HCT116 (cell line): Measurements from ENCODE around the gene SUSD4. TPM values are rescaled to one million over a fixed set of nuclear protein-coding genes. Genes with fewer than 3 reads are reported as not detected.

ENCODE experiments used
- ATAC-seq: fragments of 200-7000 bp; cut with Tn5 transposase; 2 replicates; pipeline ENCODE4 v1.9.1; 2020; ENCODE audit warnings: mild to moderate bottlenecking, moderate library complexity
- BruUV-seq: library from RNA; stranded (reverse); fragments of 400-500 nt; replicated peaks from 2 replicates; lab custom pipeline; 2021; lab: Mats Ljungman, UMichigan
- CTCF ChIA-PET: fragments of 300-600 bp; sonication (Branson Sonifier 250); formaldehyde crosslinking; loops from one replicate; lab custom pipeline; 2021; ENCODE audit warnings: antibody characterized with exemption; lab: Charles Lee
- POLR2A ChIA-PET: fragments of 300-600, 350-600 bp; sonication (Branson Sonifier 250); formaldehyde crosslinking; loops from one replicate; lab custom pipeline; 2021; ENCODE audit warnings: antibody characterized with exemption; lab: Charles Lee
- RAD21 ChIA-PET, 2 experiments: fragments of 300-600 bp; sonication (Branson Sonifier 250); formaldehyde crosslinking; loops; one replicate each; lab custom pipeline; 2023; ENCODE audit warnings: low total read pairs in 2 of 2; ENCODE audit not compliant: uncharacterized antibody in 2 of 2, unreplicated experiment in 2 of 2, low non-redundant PET in 1 of 2; lab: Charles Lee
- DNase-seq: peaks from one replicate; pipeline ENCODE4 v3.0.0-alpha.2; 2010; ENCODE audit warnings: low read depth, low spot score
- H2AFZ ChIP-seq: fragments of 200-600 bp; shearing (Covaris generic), sonication (generic); 2 replicates; pipeline ENCODE4 v1.6.1; 2017; ENCODE audit warnings: low read depth, mixed run types, mixed read lengths, antibody characterized with exemption, low read length; ENCODE audit not compliant: poor library complexity, severe bottlenecking
- H3K27ac ChIP-seq: 2 replicates; pipeline ENCODE4 v1.5.1; 2012; ENCODE audit warnings: low read depth, low read length
- H3K27me3 ChIP-seq: fragments of 200-600 bp; sonication (generic); 2 replicates; pipeline ENCODE4 v1.6.1; 2016; ENCODE audit warnings: mixed run types, low read length, mixed read lengths; ENCODE audit not compliant: insufficient read depth
- H3K36me3 ChIP-seq, 2 experiments: fragments of 200-500 bp in 1 of 2; fragments of 200-600 bp in 1 of 2; sonication (Bioruptor generic) in 1 of 2; sonication (generic) in 1 of 2; 2 replicates each; pipeline versions ENCODE4 v1.5.1 to v1.6.1; 2014 to 2016; ENCODE audit warnings: low read length in 2 of 2, inconsistent platforms in 1 of 2, mixed read lengths in 1 of 2, mixed run types in 1 of 2; ENCODE audit not compliant: insufficient read depth in 2 of 2, control insufficient read depth in 1 of 2
- H3K4me1 ChIP-seq, 2 experiments: fragments of 200-600 bp in 1 of 2; sonication (generic) in 1 of 2; 2 replicates each; pipeline versions ENCODE4 v1.5.1 to v1.6.1; 2012 to 2017; ENCODE audit warnings: low read length in 2 of 2, inconsistent platforms in 1 of 2, mild to moderate bottlenecking in 1 of 2, mixed read lengths in 1 of 2, mixed run types in 1 of 2, moderate library complexity in 1 of 2; ENCODE audit not compliant: insufficient read depth in 2 of 2, control insufficient read depth in 1 of 2
- H3K4me2 ChIP-seq: fragments of 200-600 bp; sonication (generic); 2 replicates; pipeline ENCODE4 v1.6.1; 2017; ENCODE audit warnings: mixed run types, low read length, mixed read lengths
- H3K4me3 ChIP-seq, 2 experiments: fragments of 200-600 bp in 1 of 2; sonication (generic) in 1 of 2; replicated peaks in 1 of 2; 2 replicates each; pipeline ENCODE4 v1.5.1; 2011 to 2016; ENCODE audit warnings: low read length in 2 of 2, control low read depth in 1 of 2, low read depth in 1 of 2, mild to moderate bottlenecking in 1 of 2, mixed read lengths in 1 of 2, mixed run types in 1 of 2
- H3K79me2 ChIP-seq: fragments of 200-600 bp; sonication (generic); 2 replicates; pipeline ENCODE4 v1.6.1; 2017; ENCODE audit warnings: mild to moderate bottlenecking, mixed run types, low read length, moderate library complexity, mixed read lengths; ENCODE audit not compliant: insufficient read depth
- H3K9ac ChIP-seq: fragments of 200-600 bp; sonication (generic); 2 replicates; pipeline ENCODE4 v1.6.1; 2016; ENCODE audit warnings: low read length, mixed read lengths
- H3K9me2 ChIP-seq: fragments of 200-600 bp; sonication (generic), shearing (Covaris generic); 2 replicates; pipeline ENCODE4 v1.6.1; 2017; ENCODE audit warnings: mixed run types, mild to moderate bottlenecking, moderate library complexity; ENCODE audit not compliant: insufficient read depth
- H3K9me3 ChIP-seq, 2 experiments: fragments of 200-500 bp in 1 of 2; fragments of 200-600 bp in 1 of 2; sonication (Bioruptor generic) in 1 of 2; sonication (generic) in 1 of 2; 2 replicates each; pipeline ENCODE4 v1.6.1; 2014 to 2017; ENCODE audit warnings: low read length in 2 of 2, mixed read lengths in 2 of 2, inconsistent platforms in 1 of 2, low read depth in 1 of 2, mild to moderate bottlenecking in 1 of 2, mixed run types in 1 of 2, moderate library complexity in 1 of 2; ENCODE audit not compliant: control insufficient read depth in 1 of 2, insufficient read depth in 1 of 2
- H4K20me1 ChIP-seq: fragments of 200-600 bp; sonication (generic), shearing (Covaris generic); 2 replicates; pipeline ENCODE4 v1.6.1; 2017; ENCODE audit warnings: mixed run types, mild to moderate bottlenecking, moderate library complexity; ENCODE audit not compliant: insufficient read depth
- CBX3 ChIP-seq: IDR thresholded peaks from 2 replicates; pipeline ENCODE4 v1.6.1; 2012; ENCODE audit warnings: low read depth
- CEBPB ChIP-seq: IDR thresholded peaks from 2 replicates; pipeline ENCODE4 v1.6.1; 2012; ENCODE audit warnings: low read depth
- ELF1 ChIP-seq: IDR thresholded peaks from 2 replicates; pipeline ENCODE4 v1.6.1; 2012; ENCODE audit warnings: low read depth, borderline replicate concordance
- EZH2 ChIP-seq: fragments of 200-600 bp; sonication (generic); IDR thresholded peaks from 2 replicates; pipeline ENCODE4 v1.6.1; 2017; ENCODE audit warnings: antibody characterized with exemption, mixed run types
- JUND ChIP-seq: IDR thresholded peaks from 2 replicates; pipeline ENCODE4 v1.6.1; 2012
- POLR2AphosphoS5 ChIP-seq: IDR thresholded peaks from 2 replicates; pipeline ENCODE4 v1.6.1; 2011; ENCODE audit warnings: mild to moderate bottlenecking, low read depth, low read length, moderate library complexity
- RAD21 ChIP-seq: IDR thresholded peaks from 2 replicates; pipeline ENCODE4 v1.6.1; 2012; ENCODE audit warnings: low read depth, mild to moderate bottlenecking
- SP1 ChIP-seq: IDR thresholded peaks from 2 replicates; pipeline ENCODE4 v1.6.1; 2012; ENCODE audit warnings: low read depth
- SRF ChIP-seq: IDR thresholded peaks from 2 replicates; pipeline ENCODE4 v1.6.1; 2012; ENCODE audit warnings: low read depth
- ZNF274 ChIP-seq: fragments of 200-500 bp; sonication (Bioruptor generic); IDR thresholded peaks from 2 replicates; pipeline ENCODE4 v1.6.1; 2014; ENCODE audit warnings: mild to moderate bottlenecking, low read depth, low read length, inconsistent platforms
- intact Hi-C: fragments of 100-400 bp; cut with micrococcal nuclease; formaldehyde crosslinking; loops from 2 replicates; pipeline ENCODE4 v1.10.0; 2022
- total RNA-seq: library from RNA; stranded (reverse); gene quantifications from one replicate; pipeline ENCODE4 v1.2.1, GENCODE V29; 2021; ENCODE audit not compliant: unreplicated experiment
- TF ChIP-seq, protein P1 (sequence below): IDR thresholded peaks from 2 replicates; pipeline ENCODE4 v1.6.1; 2012
- TF ChIP-seq, protein P2 (sequence below): IDR thresholded peaks from 2 replicates; pipeline ENCODE4 v1.6.1; 2012; ENCODE audit warnings: low read depth
- TF ChIP-seq, protein P3 (sequence below), 3 experiments: fragments of 200-600 bp in 1 of 3; sonication (generic) in 1 of 3; IDR thresholded peaks in 2 of 3; conservative IDR thresholded peaks in 1 of 3; 2 replicates each; pipeline ENCODE4 v1.5.1; 2012 to 2017; ENCODE audit warnings: low read depth in 2 of 3, low read length in 2 of 3, antibody characterized with exemption in 1 of 3, borderline replicate concordance in 1 of 3, control low read depth in 1 of 3, mild to moderate bottlenecking in 1 of 3, mixed read lengths in 1 of 3, mixed run types in 1 of 3, moderate library complexity in 1 of 3; ENCODE audit not compliant: insufficient read depth in 1 of 3

SUSD4 gene
- total RNA-seq, 1 experiment from 2014 or later, result 0.59 TPM

DNA sequence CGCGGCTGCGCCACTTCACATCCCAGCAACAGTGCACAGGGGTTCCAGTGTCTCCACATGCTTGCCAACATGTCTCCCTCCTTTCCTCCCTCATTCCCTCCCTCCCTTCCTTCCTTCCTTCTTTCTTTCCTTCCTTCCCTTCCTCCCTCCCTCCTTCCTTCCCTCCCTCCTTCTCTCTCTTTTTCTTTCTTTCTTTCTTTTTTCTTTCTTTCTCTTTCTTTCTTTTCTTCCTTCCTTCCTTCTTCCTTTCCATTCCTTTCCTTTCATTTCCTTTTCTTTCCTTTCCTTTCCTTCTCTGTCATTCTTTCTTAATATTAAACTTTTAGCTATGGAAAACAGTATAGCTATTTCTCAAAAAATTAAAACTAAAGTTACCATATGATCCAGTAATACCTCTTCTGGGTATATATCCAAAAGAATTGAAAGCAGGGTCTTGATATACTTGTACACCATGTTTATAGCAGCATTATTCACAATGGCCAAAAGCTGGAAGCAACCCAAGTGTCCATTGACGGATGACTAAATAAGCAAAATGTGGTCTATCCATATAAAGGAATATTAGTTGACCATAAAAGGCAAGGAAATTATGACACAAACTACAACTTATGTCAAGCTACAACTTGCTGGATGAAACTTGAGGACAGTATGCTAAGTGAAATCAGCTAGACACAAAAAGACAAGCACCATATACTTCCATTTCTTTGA lies 165.9 kb downstream of the SUSD4 start:
- ATAC-seq (no peak), DNase-seq (no peak)
- H3K9me3 ChIP-seq, result no peaks in the 10 kb centered on the region
- ChIA-PET RAD21 (no interaction called here), CTCF (interaction anchor here (1.2 kb wide), 1 partner anchor 485 kb away, joined by 3 read pairs; no protein-coding TSS in a partner anchor), POLR2A (no interaction called here)
- H4K20me1 ChIP-seq, result no peaks in the 10 kb centered on the region
- H3K4me2 ChIP-seq, result no peak overlapping the region
- H3K79me2 ChIP-seq, result no peaks in the 10 kb centered on the region
- TF ChIP-seq RAD21 (no peak), SRF (no peak), CEBPB (no peak), ZNF274 (no peak), CBX3 (no peak), JUND (no peak), SP1 (no peak), EZH2 (no peak), POLR2AphosphoS5 (no peak), ELF1 (no peak)
- TF ChIP-seq, protein P1, sequence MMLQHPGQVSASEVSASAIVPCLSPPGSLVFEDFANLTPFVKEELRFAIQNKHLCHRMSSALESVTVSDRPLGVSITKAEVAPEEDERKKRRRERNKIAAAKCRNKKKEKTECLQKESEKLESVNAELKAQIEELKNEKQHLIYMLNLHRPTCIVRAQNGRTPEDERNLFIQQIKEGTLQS, result no peak
- TF ChIP-seq, protein P2, sequence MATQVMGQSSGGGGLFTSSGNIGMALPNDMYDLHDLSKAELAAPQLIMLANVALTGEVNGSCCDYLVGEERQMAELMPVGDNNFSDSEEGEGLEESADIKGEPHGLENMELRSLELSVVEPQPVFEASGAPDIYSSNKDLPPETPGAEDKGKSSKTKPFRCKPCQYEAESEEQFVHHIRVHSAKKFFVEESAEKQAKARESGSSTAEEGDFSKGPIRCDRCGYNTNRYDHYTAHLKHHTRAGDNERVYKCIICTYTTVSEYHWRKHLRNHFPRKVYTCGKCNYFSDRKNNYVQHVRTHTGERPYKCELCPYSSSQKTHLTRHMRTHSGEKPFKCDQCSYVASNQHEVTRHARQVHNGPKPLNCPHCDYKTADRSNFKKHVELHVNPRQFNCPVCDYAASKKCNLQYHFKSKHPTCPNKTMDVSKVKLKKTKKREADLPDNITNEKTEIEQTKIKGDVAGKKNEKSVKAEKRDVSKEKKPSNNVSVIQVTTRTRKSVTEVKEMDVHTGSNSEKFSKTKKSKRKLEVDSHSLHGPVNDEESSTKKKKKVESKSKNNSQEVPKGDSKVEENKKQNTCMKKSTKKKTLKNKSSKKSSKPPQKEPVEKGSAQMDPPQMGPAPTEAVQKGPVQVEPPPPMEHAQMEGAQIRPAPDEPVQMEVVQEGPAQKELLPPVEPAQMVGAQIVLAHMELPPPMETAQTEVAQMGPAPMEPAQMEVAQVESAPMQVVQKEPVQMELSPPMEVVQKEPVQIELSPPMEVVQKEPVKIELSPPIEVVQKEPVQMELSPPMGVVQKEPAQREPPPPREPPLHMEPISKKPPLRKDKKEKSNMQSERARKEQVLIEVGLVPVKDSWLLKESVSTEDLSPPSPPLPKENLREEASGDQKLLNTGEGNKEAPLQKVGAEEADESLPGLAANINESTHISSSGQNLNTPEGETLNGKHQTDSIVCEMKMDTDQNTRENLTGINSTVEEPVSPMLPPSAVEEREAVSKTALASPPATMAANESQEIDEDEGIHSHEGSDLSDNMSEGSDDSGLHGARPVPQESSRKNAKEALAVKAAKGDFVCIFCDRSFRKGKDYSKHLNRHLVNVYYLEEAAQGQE, result no peak
- TF ChIP-seq, protein P3, sequence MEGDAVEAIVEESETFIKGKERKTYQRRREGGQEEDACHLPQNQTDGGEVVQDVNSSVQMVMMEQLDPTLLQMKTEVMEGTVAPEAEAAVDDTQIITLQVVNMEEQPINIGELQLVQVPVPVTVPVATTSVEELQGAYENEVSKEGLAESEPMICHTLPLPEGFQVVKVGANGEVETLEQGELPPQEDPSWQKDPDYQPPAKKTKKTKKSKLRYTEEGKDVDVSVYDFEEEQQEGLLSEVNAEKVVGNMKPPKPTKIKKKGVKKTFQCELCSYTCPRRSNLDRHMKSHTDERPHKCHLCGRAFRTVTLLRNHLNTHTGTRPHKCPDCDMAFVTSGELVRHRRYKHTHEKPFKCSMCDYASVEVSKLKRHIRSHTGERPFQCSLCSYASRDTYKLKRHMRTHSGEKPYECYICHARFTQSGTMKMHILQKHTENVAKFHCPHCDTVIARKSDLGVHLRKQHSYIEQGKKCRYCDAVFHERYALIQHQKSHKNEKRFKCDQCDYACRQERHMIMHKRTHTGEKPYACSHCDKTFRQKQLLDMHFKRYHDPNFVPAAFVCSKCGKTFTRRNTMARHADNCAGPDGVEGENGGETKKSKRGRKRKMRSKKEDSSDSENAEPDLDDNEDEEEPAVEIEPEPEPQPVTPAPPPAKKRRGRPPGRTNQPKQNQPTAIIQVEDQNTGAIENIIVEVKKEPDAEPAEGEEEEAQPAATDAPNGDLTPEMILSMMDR (IDR thresholded peaks at IDR 0.05 in 2 of 3, conservative IDR thresholded peaks at IDR 0.05 in 1 of 3; ENCODE audit: borderline replicate concordance in 1 of 3, insufficient read depth in 1 of 3, low read depth in 2 of 3, low read length in 2 of 3), result no peak
- BruUV-seq, result no TSS peak
- H3K4me1 ChIP-seq, result no peaks in the 10 kb centered on the region
- H2AFZ ChIP-seq, result no peak overlapping the region
- H3K27ac ChIP-seq, result no peak overlapping the region
- intact Hi-C loops, result no loop called here
- H3K27me3 ChIP-seq, result no peaks in the 10 kb centered on the region
- no peaks in the 10 kb centered on the region for H3K36me3 ChIP-seq
- H3K4me3 ChIP-seq, result no peak overlapping the region
- H3K9ac ChIP-seq, result no peak overlapping the region
- H3K9me2 ChIP-seq, result no peaks in the 10 kb centered on the region
